Skeletal muscle satellite cell (primary cell): ENCODE measurements around the gene ACTN1.

Experiments
- H3K27me3 ChIP-seq: 2 replicates; pipeline ENCODE4 v1.7.0; 2013; ENCODE audit warnings: low read length; ENCODE audit not compliant: control insufficient read depth, insufficient read depth
- H3K36me3 ChIP-seq: 2 replicates; pipeline ENCODE4 v1.7.0; 2013; ENCODE audit warnings: mild to moderate bottlenecking, control low read depth, low read length; ENCODE audit not compliant: insufficient read depth
- H3K4me1 ChIP-seq: 2 replicates; pipeline ENCODE4 v1.7.0; 2013; ENCODE audit warnings: low read length; ENCODE audit not compliant: control insufficient read depth, insufficient read depth
- H3K4me2 ChIP-seq: 2 replicates; pipeline ENCODE4 v1.7.0; 2013; ENCODE audit warnings: mild to moderate bottlenecking, low read length
- H3K4me3 ChIP-seq: 2 replicates; pipeline ENCODE4 v1.7.0; 2013; ENCODE audit warnings: low read length
- H3K9ac ChIP-seq: 2 replicates; pipeline ENCODE4 v1.7.0; 2013; ENCODE audit warnings: mild to moderate bottlenecking, low read depth, low read length, moderate library complexity
- H3K9me3 ChIP-seq: replicated peaks from 2 replicates; pipeline ENCODE4 v1.7.0; 2013; ENCODE audit warnings: mild to moderate bottlenecking, control low read depth, low read length

Gene ACTN1

DNA sequence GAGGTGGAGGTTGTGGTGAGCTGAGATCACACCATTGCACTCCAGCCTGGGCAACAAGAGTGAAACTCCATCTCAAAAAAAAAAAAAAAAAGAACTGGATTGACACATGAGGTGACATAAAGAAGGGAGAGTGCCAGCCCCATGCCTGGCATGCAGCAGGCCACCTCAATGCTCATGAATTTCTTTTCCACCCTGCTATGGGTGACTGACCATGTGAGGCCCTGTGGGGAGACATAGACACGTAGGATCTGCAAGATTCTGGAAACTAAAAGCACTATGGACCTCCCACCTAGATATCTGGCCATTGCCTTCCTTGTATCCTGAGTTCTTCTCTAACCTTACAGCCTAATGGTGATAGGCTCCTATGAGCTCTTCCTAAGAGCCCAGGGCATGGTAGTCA, 5.6 kb upstream of the ACTN1 start:
- Histone ChIP-seq H3K4me1 (peaks cover 25% of the 10 kb centered on the region), H3K27me3 (no peaks in the 10 kb centered on the region), H3K9ac (no peak overlapping the region), H3K9me3 (no peaks in the 10 kb centered on the region), H3K4me2 (no peak overlapping the region), H3K36me3 (no peaks in the 10 kb centered on the region), H3K4me3 (no peak overlapping the region)

DNA sequence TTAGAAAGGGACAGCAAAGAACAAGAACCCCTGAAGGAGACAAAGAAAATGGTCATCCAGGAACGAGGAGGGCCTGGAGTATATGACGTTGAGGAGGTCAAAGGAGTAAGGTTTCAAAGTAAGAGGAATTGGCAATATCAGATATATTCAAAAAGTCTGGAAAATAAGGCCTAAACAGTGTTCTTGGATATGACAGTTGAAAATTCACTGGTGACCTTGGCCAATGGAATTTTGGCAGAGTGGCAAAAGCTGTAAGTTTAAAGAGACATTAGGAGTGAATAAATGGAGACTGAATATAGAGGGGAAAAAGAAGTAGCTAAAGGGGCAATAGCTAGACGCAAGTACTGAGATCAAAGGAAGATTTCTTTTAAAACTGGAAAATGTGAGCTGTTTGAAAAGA, 4.1 kb upstream of the ACTN1 start:
- H3K9me3 ChIP-seq, result no peaks in the 10 kb centered on the region
- no peaks in the 10 kb centered on the region for H3K27me3 ChIP-seq
- no peak overlapping the region for H3K4me2 ChIP-seq
- peaks cover 25% of the 10 kb centered on the region for H3K4me1 ChIP-seq
- no peak overlapping the region for H3K4me3 ChIP-seq
- H3K9ac ChIP-seq, result no peak overlapping the region
- H3K36me3 ChIP-seq, result no peaks in the 10 kb centered on the region

DNA sequence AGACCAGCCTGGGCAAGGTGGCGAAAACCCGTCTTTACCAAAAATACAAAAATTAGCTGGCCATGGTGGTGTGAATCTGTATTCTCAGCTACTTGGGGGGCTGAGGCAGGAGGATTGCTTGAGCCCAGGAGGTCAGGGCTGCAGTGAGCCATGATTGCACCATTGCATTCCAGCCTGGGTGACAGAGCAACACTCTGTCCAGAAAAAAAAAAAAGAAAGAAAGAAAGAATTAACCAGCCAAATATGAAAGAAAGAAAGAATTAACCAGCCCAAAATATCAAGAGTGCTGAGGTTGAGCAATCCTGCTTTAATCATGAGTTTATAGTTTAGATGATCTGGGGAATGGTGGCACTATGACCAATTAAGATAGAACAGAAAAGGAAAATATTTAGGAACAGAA, 3.5 kb upstream of the ACTN1 start:
- no peaks in the 10 kb centered on the region for H3K27me3 ChIP-seq
- no peaks in the 10 kb centered on the region for H3K36me3 ChIP-seq
- peaks cover 25% of the 10 kb centered on the region for H3K4me1 ChIP-seq
- no peak overlapping the region for H3K4me3 ChIP-seq
- no peak overlapping the region for H3K9ac ChIP-seq
- no peaks in the 10 kb centered on the region for H3K9me3 ChIP-seq
- no peak overlapping the region for H3K4me2 ChIP-seq

DNA sequence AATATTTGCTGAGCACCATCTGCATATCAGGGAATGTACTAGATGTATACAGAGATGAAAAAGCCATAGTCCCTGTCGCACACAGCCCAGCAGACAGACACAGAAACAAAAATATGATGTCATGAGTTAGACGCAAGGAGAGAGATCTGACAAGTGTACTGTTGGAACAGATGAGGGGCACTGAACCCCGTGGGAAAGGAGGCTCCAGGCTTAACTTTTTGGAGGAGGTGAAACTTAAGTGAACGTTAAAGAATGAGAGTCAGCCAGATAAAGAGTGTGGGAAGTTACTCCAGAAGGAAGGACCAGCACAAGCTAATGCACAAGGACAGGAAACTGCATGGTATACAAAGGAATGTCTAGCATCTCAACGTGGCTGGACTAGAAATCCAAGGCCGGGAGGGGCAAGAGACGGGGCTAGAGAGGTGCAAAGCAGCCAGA, 2.5 kb upstream of the ACTN1 start:
- Histone ChIP-seq H3K4me1 (peaks cover 34% of the 10 kb centered on the region), H3K9ac (no peak overlapping the region), H3K27me3 (no peaks in the 10 kb centered on the region), H3K4me2 (peak overlapping the region; percentile 18), H3K4me3 (no peak overlapping the region), H3K36me3 (peaks cover 2% of the 10 kb centered on the region), H3K9me3 (no peaks in the 10 kb centered on the region)

DNA sequence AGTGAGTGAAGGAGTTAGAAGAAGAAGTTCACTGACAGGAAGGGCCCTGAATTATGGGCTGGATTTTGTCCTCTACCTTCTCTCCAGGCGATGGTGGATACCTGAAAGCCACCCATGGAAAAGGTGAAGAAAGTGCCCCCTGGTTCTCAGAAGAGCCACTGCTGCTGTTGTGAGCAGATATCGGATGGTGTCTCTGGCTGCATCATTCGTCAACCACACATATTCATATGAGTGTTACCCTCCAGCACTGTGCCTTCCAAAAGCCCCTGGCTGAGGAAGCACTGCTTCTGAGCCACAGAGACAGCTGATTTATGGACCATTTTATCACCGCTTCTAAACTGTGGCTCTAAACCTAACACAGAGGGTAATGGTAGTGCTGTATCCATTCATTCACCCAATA, 2.0 kb upstream of the ACTN1 start:
- H3K4me1 ChIP-seq, result peaks cover 38% of the 10 kb centered on the region
- no peak overlapping the region for H3K4me3 ChIP-seq
- H3K9ac ChIP-seq, result no peak overlapping the region

DNA sequence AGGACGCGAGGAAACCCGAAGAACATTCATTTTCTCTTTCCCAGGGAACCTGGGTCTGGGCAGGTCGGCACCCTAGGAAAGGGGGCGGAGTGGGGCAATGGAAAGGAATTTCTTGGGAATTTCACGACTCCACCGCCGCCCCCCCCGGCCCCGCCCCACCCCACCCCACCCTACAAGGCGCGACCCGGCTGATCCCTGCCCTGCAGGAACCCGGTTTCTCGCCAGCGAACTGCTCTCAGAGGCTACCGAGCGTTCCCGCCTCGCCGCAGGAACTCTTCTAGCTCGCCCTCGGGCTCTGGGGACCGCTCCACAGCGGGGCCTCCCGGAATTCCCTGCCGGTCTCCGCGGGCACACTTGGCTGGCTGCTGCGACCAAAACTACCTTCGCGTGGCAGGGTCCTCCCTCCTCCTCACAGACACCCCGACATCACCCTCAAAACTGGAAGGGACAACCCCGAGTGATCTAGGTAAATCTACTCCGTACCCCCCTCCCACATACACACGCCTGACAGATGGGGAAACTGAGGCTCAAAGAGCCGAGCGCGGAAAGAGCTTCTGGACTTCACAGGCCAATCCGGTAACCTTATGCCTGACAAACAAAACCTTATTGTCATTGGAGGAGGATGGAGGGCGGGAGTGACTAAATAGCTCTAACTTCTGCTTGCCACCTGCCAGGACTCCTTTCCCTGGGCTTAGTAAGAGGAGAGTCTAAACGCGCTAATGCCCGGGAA, 785 bp upstream of the ACTN1 start:
- peaks cover 17% of the 10 kb centered on the region for H3K36me3 ChIP-seq
- peak overlapping the region; percentile 98 for H3K4me3 ChIP-seq
- H3K27me3 ChIP-seq, result no peaks in the 10 kb centered on the region
- peak overlapping the region; percentile 83 for H3K9ac ChIP-seq
- H3K9me3 ChIP-seq, result no peaks in the 10 kb centered on the region
- peaks cover 50% of the 10 kb centered on the region for H3K4me1 ChIP-seq
- H3K4me2 ChIP-seq, result peak overlapping the region; percentile 94

More for the DNA sequence above, 2.0 kb upstream of the ACTN1 start:
- Histone ChIP-seq H3K9me3 (no peaks in the 10 kb centered on the region), H3K27me3 (no peaks in the 10 kb centered on the region), H3K36me3 (peaks cover 6% of the 10 kb centered on the region), H3K4me2 (peak overlapping the region; percentile 18)

DNA sequence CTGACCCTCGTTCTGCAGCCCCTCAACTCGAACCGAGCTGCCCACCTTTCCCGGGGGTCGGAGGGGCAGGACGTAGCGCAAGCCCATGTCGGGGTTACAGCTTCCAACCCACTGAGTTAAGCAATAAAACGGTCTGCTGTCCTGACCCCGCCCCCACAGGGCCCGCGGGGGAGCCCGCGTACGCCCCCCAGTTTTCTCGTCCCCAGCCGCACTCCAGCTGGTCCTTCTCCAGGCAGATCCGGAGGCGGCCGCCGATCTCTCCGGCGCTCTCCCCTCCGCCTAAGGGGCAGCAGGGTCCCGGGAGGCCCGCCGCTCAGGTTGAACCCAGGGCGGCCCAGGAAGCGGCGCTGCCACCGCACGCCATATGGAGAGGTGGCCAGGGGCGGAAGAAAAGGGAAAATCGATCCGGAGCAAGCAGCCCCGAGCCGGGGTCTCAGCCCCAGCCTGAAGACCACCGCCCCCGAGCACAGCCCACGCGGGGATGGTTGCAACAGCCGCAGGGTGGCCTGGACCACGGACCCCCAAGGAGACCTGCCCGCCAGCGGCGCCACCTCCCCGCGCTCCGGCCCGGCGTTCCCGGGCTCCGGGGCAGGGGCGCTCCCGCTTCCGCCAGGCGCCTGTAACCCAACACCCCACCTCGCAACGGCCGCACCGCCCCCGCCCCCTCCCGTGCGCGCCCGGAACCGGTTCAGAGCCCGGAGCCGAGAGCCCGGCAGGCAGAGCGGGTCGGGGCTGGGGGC, 760 bp downstream of the ACTN1 start:
- no peaks in the 10 kb centered on the region for H3K9me3 ChIP-seq
- peaks cover 56% of the 10 kb centered on the region for H3K4me1 ChIP-seq
- peak overlapping the region; percentile 99 for H3K9ac ChIP-seq
- peak overlapping the region; percentile 98 for H3K4me3 ChIP-seq
- no peaks in the 10 kb centered on the region for H3K27me3 ChIP-seq
- H3K36me3 ChIP-seq, result peaks cover 32% of the 10 kb centered on the region
- peak overlapping the region; percentile 83 for H3K4me2 ChIP-seq

DNA sequence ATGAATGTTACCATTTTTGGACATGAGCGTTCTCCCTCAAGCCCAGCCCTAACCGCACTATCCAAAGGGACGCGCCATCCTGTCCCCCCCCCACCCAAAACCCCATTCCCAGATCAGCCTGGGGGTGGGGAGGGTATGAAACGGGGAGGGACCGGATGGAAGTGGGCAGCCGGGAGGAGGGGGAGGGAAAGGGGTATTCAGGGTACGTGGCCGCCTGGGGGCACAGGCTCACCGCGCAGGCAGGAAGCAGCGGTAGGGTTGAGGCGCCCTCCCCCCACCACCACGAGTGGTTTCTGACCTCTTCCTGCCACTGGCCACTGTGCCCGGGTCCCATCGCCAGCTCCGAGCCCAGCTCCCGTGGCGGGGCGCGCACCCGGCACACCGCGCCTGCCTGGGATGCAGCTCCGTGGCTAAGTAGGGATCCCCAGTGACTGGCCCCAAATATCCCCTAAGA, 1.4 kb downstream of the ACTN1 start:
- H3K9me3 ChIP-seq, result no peaks in the 10 kb centered on the region
- no peaks in the 10 kb centered on the region for H3K27me3 ChIP-seq
- H3K4me2 ChIP-seq, result peak overlapping the region; percentile 83
- H3K36me3 ChIP-seq, result peaks cover 38% of the 10 kb centered on the region
- H3K4me3 ChIP-seq, result peak overlapping the region; percentile 98
- peak overlapping the region; percentile 99 for H3K9ac ChIP-seq
- peaks cover 58% of the 10 kb centered on the region for H3K4me1 ChIP-seq

DNA sequence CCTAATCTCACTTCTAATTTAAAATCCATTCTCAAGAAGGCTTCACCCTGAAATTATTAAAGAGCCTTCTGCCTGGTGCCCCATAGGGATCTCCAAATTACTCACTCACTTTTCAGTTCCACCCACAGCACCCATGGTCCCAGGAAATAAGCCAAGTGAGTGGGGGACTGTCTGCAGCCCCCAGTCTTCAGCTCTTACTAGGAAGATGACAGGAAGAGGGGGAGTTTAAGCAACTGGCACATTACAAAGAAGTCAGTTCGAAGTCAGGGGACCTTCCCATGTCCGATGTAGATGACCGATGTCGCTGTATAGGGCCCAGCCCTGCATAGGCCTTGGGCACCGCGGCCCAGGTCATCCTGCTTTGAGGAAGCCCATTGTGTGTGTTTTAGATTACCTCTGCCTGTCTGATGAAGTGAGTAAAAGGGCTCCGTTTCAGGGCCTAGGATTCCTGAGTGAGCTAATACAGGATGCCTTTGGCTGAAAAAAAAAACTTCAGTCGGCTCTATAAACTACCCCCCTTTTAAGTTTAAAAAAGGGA, 1.9 kb downstream of the ACTN1 start:
- H3K27me3 ChIP-seq, result no peaks in the 10 kb centered on the region
- H3K36me3 ChIP-seq, result peaks cover 42% of the 10 kb centered on the region
- H3K4me2 ChIP-seq, result peak overlapping the region; percentile 83
- peak overlapping the region; percentile 98 for H3K4me3 ChIP-seq
- peaks cover 60% of the 10 kb centered on the region for H3K4me1 ChIP-seq
- H3K9ac ChIP-seq, result peak overlapping the region; percentile 99
- no peaks in the 10 kb centered on the region for H3K9me3 ChIP-seq

DNA sequence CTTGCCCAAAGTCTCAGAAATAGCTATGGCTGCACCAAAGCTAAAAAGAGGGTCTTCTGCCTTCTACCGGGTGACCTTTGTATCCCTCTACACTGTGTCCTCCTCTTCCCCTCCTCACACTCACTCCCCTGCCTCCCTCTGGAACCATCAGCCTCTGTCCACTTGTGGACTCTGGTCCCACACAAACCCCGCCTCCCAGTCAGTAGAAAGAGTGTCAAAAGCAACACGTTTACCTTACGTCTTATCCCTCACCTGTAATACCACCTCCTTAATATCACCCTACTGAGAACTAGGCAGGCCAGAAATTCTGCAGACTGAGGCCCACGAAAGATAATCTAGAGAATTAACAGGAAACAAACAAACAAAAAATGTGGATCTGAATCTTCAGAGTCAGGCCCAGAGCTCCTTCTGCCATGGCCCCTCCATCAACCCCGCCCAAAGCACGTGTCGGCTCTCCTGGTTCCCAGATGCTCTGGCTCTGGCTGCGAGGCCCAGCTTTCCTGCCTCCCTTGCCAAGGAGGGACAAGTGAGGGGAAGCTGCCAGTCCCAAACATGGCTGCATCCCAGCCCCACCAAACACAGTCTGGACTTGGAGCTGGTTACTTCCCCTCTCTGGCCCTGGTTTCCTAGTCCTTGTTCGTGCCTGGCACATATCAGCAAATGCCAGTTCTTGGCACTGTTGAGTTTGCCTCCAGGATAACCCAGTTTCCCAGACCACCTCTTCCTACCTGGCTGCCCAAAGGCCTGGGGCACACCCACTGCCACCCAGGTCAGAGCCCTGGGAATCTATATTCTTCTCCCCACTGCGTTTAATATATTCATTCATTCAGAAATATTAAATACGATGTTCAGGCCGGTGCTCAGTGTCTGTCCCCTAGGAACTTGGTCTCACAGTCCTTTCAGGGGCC, 2.7 kb downstream of the ACTN1 start:
- no peaks in the 10 kb centered on the region for H3K9me3 ChIP-seq
- peaks cover 60% of the 10 kb centered on the region for H3K4me1 ChIP-seq
- peak overlapping the region; percentile 99 for H3K9ac ChIP-seq
- no peaks in the 10 kb centered on the region for H3K27me3 ChIP-seq
- H3K4me2 ChIP-seq, result peak overlapping the region; percentile 83
- H3K4me3 ChIP-seq, result peak overlapping the region; percentile 98
- peaks cover 50% of the 10 kb centered on the region for H3K36me3 ChIP-seq

DNA sequence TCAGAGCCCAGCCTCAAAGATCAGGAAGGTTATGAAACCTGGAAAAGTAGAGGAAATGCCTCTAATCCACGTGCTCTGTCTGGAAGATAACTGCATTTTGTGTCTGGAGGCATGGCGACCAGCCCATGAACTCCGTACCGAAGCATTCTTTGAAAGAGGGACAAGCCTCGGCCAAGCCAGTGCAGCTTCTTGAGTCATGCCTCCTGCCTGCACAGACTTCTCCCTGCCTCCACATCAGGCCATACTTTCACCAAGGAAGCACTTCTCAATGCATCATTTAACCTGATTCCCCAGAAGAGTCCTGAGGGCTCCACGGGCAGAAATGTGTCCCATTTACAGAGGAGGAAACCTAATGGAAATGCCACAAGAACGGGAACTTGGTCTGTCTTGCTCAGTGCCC, 3.4 kb downstream of the ACTN1 start:
- Histone ChIP-seq H3K9ac (peak overlapping the region; percentile 99), H3K4me2 (peak overlapping the region; percentile 83), H3K9me3 (no peaks in the 10 kb centered on the region), H3K4me1 (peaks cover 62% of the 10 kb centered on the region), H3K36me3 (peaks cover 58% of the 10 kb centered on the region), H3K4me3 (peak overlapping the region; percentile 98), H3K27me3 (no peaks in the 10 kb centered on the region)
